CD4-positive, alpha-beta memory T cell (primary cell): ENCODE data around the gene ATP8B4. TPM values are rescaled to one million over a fixed set of nuclear protein-coding genes. Genes with fewer than 3 reads are reported as not detected.

Experiments
- CTCF ChIA-PET: fragments of 350-600 bp; sonication (Branson Sonifier 250); formaldehyde crosslinking; loops from one replicate; lab custom pipeline; 2021; ENCODE audit warnings: inconsistent platforms; ENCODE audit not compliant: partially characterized antibody; lab: Charles Lee
- POLR2A ChIA-PET: fragments of 350-600 bp; sonication (Branson Sonifier 250); formaldehyde crosslinking; loops from one replicate; lab custom pipeline; 2021; ENCODE audit not compliant: partially characterized antibody; lab: Charles Lee
- DNase-seq, 5 donors: peaks; one replicate each; pipeline versions ENCODE4 v3.0.0 to v3.0.0-alpha.2; 2020 to 2022; ENCODE audit warnings: mixed read lengths in 1 of 5
- H3K27ac ChIP-seq: one replicate; pipeline ENCODE4 v1.7.0; 2013; ENCODE audit warnings: low read depth, low read length
- H3K27me3 ChIP-seq: 2 replicates; pipeline ENCODE4 v1.7.0; 2013; ENCODE audit warnings: mild to moderate bottlenecking, low read length, moderate library complexity; ENCODE audit not compliant: insufficient read depth
- H3K36me3 ChIP-seq: 2 replicates; pipeline ENCODE4 v1.7.0; 2013; ENCODE audit warnings: mild to moderate bottlenecking, low read length, moderate library complexity; ENCODE audit not compliant: insufficient read depth
- H3K4me1 ChIP-seq: 2 replicates; pipeline ENCODE4 v1.7.0; 2013; ENCODE audit warnings: mild to moderate bottlenecking, low read length, moderate library complexity; ENCODE audit not compliant: insufficient read depth
- H3K4me3 ChIP-seq, 2 donors: one replicate each; pipeline ENCODE4 v1.7.0; 2013; ENCODE audit warnings: low read length in 2 of 2, mild to moderate bottlenecking in 1 of 2
- H3K9me3 ChIP-seq, 2 donors: one replicate each; pipeline ENCODE4 v1.7.0; 2013; ENCODE audit warnings: low read length in 2 of 2, control low read depth in 1 of 2; ENCODE audit not compliant: control insufficient read depth in 1 of 2
- H3K27ac Mint-ChIP-seq, 7 donors: one replicate each; pipeline ENCODE4 v1.8.0; 2020 to 2021; ENCODE audit warnings: mixed read lengths in 7 of 7, mild to moderate bottlenecking in 6 of 7, inconsistent platforms in 3 of 7, moderate library complexity in 3 of 7
- H3K27me3 Mint-ChIP-seq, 2 donors: one replicate each; pipeline ENCODE4 v1.8.0; 2020 to 2021; ENCODE audit warnings: mixed read lengths in 2 of 2
- H3K36me3 Mint-ChIP-seq, 2 donors: one replicate each; pipeline ENCODE4 v1.8.0; 2020 to 2021; ENCODE audit warnings: mixed read lengths in 2 of 2, inconsistent platforms in 1 of 2, mild to moderate bottlenecking in 1 of 2
- H3K4me1 Mint-ChIP-seq, 4 donors: one replicate each; pipeline ENCODE4 v1.8.0; 2020 to 2021; ENCODE audit warnings: mixed read lengths in 4 of 4, mild to moderate bottlenecking in 1 of 4
- H3K4me3 Mint-ChIP-seq, 8 donors: one replicate each; pipeline ENCODE4 v1.8.0; 2020 to 2021; ENCODE audit warnings: mixed read lengths in 8 of 8, mild to moderate bottlenecking in 7 of 8, moderate library complexity in 6 of 8, inconsistent platforms in 3 of 8
- H3K9me3 Mint-ChIP-seq, 8 donors: one replicate each; pipeline ENCODE4 v1.8.0; 2020 to 2021; ENCODE audit warnings: mixed read lengths in 8 of 8, mild to moderate bottlenecking in 5 of 8, inconsistent platforms in 3 of 8, moderate library complexity in 1 of 8
- intact Hi-C: fragments of 100-400 bp; cut with micrococcal nuclease; formaldehyde crosslinking; loops from one replicate; pipeline ENCODE4 v1.15.1; 2023
- polyA plus RNA-seq, 2 donors: library from polyadenylated mRNA; unstranded; fragments of 300-500 nt; fragmentation: Illumina TruSeq; gene quantifications; one replicate each; pipeline ENCODE4 v1.2.3, GENCODE V29; 2021
- total RNA-seq, 2 experiments: library from RNA; stranded (reverse); gene quantifications; one replicate each; pipeline ENCODE4 v1.2.3, GENCODE V29; 2021

The ATP8B4 gene
- total and polyA plus RNA-seq, 4 experiments from 2014 or later: 0.11 to 0.67 (median 0.44) TPM; not detected in 1

DNA sequence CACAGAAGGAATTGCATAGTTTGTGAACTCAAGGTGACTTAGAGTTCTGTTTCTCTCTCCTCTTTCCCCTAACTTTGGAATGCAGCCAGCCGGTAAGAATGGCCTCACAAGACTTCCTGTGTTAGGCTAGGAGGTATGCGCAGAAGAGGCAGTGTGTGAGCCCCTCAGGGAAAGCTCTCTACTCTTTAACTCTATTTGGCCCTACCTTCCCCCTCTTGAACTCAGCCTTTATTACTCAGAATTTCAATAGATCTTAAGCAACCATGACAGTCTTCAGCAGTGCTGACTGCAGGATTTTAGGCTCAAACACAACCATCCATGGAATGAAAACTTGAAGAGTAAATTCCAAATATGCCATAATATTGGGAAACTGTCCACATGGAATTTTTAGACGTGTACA lies 288.6 kb downstream of the ATP8B4 start:
- Histone ChIP-seq H3K9me3 (no peaks in the 10 kb centered on the region), H3K4me1 (no peaks in the 10 kb centered on the region), H3K27me3 (no peaks in the 10 kb centered on the region), H3K4me3 (no peak overlapping the region), H3K27ac (no peak overlapping the region), H3K36me3 (no peaks in the 10 kb centered on the region)
- Mint-ChIP-seq H3K36me3 (no peaks in the 10 kb centered on the region), H3K27me3 (no peaks in the 10 kb centered on the region), H3K27ac (no peak overlapping the region), H3K4me1 (no peaks in the 10 kb centered on the region), H3K9me3 (peaks cover 0 to 6% (median 0%) of the 10 kb centered on the region in 8 donors), H3K4me3 (no peak overlapping the region)
- DNase-seq: no peak
- CTCF ChIA-PET: no interaction called here
- POLR2A ChIA-PET: no interaction called here
- intact Hi-C loops: no loop called here

DNA sequence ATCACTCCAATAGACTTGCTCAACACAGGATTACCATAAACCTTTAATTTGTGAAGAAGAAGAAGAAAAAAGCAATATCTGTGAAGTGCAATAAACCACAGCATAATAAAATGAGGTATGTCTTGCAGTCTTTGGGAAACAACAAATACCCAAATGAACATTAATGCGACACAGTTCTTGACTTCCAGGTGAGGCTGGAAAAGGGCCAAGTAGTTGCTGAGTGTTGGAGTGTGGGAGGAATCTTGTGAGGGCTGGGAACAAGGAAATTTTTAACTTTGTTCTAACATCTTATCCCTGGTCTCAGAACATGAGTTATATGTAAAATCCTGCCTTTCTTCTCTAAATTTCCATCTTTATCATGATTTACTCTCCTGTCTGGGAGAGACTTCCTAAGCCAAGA lies 291.7 kb downstream of the ATP8B4 start:
- Histone ChIP-seq H3K36me3 (no peaks in the 10 kb centered on the region), H3K4me1 (no peaks in the 10 kb centered on the region), H3K9me3 (no peaks in the 10 kb centered on the region), H3K4me3 (no peak overlapping the region), H3K27ac (no peak overlapping the region), H3K27me3 (no peaks in the 10 kb centered on the region)
- DNase-seq: no peak
- intact Hi-C loops: no loop called here
- Mint-ChIP-seq H3K4me3 (no peak overlapping the region), H3K9me3 (peaks cover 0 to 6% (median 0%) of the 10 kb centered on the region in 8 donors), H3K27me3 (peaks cover 0 to 3% of the 10 kb centered on the region in 2 donors), H3K27ac (no peak overlapping the region), H3K36me3 (no peaks in the 10 kb centered on the region), H3K4me1 (no peaks in the 10 kb centered on the region)
- ChIA-PET POLR2A (no interaction called here), CTCF (no interaction called here)

DNA sequence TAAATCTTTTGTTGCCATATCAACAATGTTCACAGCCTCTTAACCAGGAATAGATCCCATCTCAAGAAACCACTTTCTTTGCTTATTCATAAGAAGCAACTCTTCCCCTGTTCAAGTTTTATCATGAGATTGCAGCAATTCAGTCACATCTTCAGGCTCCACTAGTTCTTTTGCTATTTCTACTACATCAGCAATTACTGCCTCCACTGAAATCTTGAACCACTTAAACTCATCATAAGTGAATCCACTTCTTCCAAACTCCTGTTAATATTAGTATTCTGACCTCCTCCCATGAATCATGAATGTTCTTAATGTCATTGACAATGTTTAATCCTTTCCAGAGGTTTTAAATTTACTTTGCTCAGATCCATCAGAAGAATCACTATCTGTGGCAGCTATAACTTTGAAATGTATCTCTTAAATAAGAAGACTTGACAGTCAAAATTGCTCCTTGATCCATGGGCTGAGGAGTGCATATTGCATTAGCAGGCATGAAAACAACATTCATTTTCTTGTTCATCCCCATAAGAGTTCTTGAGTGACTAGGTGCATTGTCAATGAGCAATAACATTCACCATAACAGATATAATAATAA lies 292.3 kb downstream of the ATP8B4 start:
- Histone ChIP-seq H3K27ac (no peak overlapping the region), H3K27me3 (no peaks in the 10 kb centered on the region), H3K9me3 (no peaks in the 10 kb centered on the region), H3K4me3 (no peak overlapping the region), H3K4me1 (no peaks in the 10 kb centered on the region), H3K36me3 (no peaks in the 10 kb centered on the region)
- Mint-ChIP-seq H3K9me3 (peaks cover 0 to 4% (median 0%) of the 10 kb centered on the region in 8 donors), H3K4me1 (no peaks in the 10 kb centered on the region), H3K27ac (no peak overlapping the region), H3K4me3 (no peak overlapping the region), H3K27me3 (peaks cover 0 to 3% of the 10 kb centered on the region in 2 donors), H3K36me3 (no peaks in the 10 kb centered on the region)
- no peak for DNase-seq
- CTCF ChIA-PET: no interaction called here
- POLR2A ChIA-PET: no interaction called here
- intact Hi-C loops: no loop called here

DNA sequence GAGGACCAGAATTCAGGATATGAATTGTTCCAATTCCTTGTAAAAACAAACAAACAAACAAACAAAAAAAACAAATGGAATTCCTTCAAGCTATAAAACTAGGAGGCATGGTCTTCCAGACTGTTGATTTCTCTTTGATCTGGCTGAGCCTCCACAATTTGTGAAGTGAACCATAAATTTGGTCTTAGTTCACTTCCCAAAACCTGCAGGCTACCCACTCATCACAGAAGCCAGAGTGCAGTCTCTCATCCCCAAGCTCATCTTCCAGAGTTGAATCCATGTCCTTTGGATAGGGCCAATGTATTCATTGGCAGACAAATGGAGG lies 294.3 kb downstream of the ATP8B4 start:
- no peak overlapping the region for H3K4me3 Mint-ChIP-seq
- H3K4me1 ChIP-seq: no peaks in the 10 kb centered on the region
- no peak overlapping the region for H3K27ac ChIP-seq
- DNase-seq: no peak
- H3K27ac Mint-ChIP-seq: no peak overlapping the region
- H3K27me3 Mint-ChIP-seq: peaks cover 0 to 3% of the 10 kb centered on the region in 2 donors
- H3K4me3 ChIP-seq: no peak overlapping the region
- intact Hi-C loops: no loop called here
- peaks cover 0 to 5% (median 0%) of the 10 kb centered on the region in 8 donors for H3K9me3 Mint-ChIP-seq
- ChIA-PET POLR2A (no interaction called here), CTCF (no interaction called here)
- no peaks in the 10 kb centered on the region for H3K36me3 ChIP-seq
- H3K36me3 Mint-ChIP-seq: no peaks in the 10 kb centered on the region
- no peaks in the 10 kb centered on the region for H3K4me1 Mint-ChIP-seq
- H3K9me3 ChIP-seq: no peaks in the 10 kb centered on the region
- no peaks in the 10 kb centered on the region for H3K27me3 ChIP-seq

DNA sequence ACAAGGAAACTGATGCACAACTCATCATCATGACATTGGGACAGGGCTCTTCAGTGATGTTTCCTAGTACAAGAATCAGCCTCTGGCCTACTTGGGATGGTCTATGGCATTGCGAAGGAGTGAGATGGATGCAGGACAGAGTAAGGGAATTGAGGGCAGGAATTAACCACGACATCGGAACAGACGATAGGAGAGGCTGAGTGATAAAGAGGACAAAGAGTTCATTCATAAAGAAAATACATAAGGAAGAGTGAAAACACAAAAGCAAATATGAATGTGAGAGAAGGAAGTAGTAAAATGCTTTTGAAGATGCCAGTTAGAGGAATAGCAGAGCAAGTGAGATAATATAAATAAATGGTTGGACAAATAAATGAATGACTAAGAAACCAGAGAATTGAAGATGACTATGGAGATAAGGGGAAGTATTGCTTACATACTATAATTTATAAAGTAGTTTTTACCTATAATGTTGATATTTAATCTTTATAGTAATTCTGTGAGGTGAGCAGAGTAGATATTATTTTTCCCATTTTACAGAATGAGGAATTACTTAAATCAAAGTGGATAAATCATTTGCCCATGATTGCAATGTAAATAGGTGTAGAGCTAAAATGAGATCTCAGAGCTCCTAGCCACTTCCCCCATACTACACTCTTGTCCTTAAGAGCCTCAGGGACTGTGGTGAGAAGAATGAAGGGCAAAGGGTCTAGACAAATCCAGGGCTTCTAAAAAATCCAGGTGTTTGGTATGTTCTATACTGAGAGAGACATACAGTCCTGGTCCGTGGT lies 294.9 kb downstream of the ATP8B4 start:
- CTCF ChIA-PET: no interaction called here
- Histone ChIP-seq H3K4me3 (no peak overlapping the region), H3K36me3 (no peaks in the 10 kb centered on the region), H3K9me3 (no peaks in the 10 kb centered on the region), H3K27me3 (no peaks in the 10 kb centered on the region), H3K27ac (no peak overlapping the region), H3K4me1 (no peaks in the 10 kb centered on the region)
- Mint-ChIP-seq H3K4me1 (no peaks in the 10 kb centered on the region), H3K27me3 (peaks cover 0 to 3% of the 10 kb centered on the region in 2 donors), H3K36me3 (no peaks in the 10 kb centered on the region), H3K27ac (no peak overlapping the region), H3K9me3 (peaks cover 0 to 5% (median 0%) of the 10 kb centered on the region in 8 donors), H3K4me3 (no peak overlapping the region)
- POLR2A ChIA-PET: no interaction called here
- intact Hi-C loops: no loop called here
- no peak for DNase-seq

DNA sequence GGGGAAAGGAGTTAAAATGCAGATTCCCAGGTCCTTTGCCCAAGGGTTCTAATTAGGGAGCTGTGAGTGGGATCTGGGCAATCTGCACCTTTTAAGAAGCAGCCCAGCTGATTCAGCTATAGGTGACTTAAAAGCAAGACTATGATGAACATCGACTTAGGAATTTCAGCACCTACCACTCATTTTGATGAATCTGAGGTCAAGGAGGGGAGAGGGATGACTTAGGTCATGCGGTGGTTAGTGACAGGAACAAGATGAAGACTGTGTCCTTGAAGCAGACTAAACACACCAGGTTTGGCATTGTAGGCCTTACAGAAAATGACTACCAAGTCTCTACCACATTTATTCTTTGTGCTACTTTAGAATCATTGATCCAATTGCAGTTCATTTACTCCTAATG lies 301.9 kb downstream of the ATP8B4 start:
- no peak for DNase-seq
- Histone ChIP-seq H3K36me3 (no peaks in the 10 kb centered on the region), H3K4me3 (no peak overlapping the region), H3K9me3 (no peaks in the 10 kb centered on the region), H3K27ac (no peak overlapping the region), H3K27me3 (no peaks in the 10 kb centered on the region), H3K4me1 (no peaks in the 10 kb centered on the region)
- H3K27ac Mint-ChIP-seq: no peak overlapping the region
- H3K36me3 Mint-ChIP-seq: no peaks in the 10 kb centered on the region
- no peaks in the 10 kb centered on the region for H3K4me1 Mint-ChIP-seq
- intact Hi-C loops: no loop called here
- ChIA-PET CTCF (no interaction called here), POLR2A (no interaction called here)
- H3K9me3 Mint-ChIP-seq: peaks cover 0 to 4% (median 0%) of the 10 kb centered on the region in 8 donors
- peaks cover 0 to 1% of the 10 kb centered on the region in 2 donors for H3K27me3 Mint-ChIP-seq
- H3K4me3 Mint-ChIP-seq: no peak overlapping the region

DNA sequence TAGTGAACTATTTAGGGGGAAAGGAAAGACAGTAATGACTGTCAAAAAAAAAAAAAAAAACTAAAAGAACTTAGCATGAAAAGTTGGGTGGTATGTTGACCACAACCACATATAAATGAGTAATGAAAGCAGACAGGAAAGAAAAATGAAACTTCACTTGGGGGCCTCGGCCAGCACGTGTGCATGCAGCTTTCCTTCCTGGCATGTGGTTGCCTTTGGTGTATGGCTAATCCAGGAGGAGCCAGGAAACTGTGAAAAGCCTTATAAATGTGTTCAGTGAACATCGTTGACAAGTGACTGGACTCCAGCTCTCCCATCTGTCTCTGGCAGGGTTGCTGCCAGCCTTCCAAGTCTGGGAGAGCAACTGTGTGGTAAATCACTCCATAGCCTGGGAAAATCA lies 303.1 kb downstream of the ATP8B4 start:
- Histone ChIP-seq H3K36me3 (no peaks in the 10 kb centered on the region), H3K27ac (no peak overlapping the region), H3K4me3 (no peak overlapping the region), H3K9me3 (no peaks in the 10 kb centered on the region), H3K27me3 (no peaks in the 10 kb centered on the region), H3K4me1 (no peaks in the 10 kb centered on the region)
- Mint-ChIP-seq H3K4me1 (no peaks in the 10 kb centered on the region), H3K27ac (no peak overlapping the region), H3K9me3 (peaks cover 0 to 4% (median 0%) of the 10 kb centered on the region in 8 donors), H3K36me3 (no peaks in the 10 kb centered on the region), H3K4me3 (no peak overlapping the region), H3K27me3 (peaks cover 0 to 1% of the 10 kb centered on the region in 2 donors)
- POLR2A ChIA-PET: no interaction called here
- no peak for DNase-seq
- CTCF ChIA-PET: no interaction called here
- intact Hi-C loops: no loop called here
